Neuronal stem cell (in vitro differentiated cells): Measurements from ENCODE around the gene AIFM3.
A peak's percentile ranks its signal among the peaks of the same experiment; 100 is the strongest.

Experiments
- DNase-seq: peaks from one replicate; pipeline ENCODE4 v3.0.0-alpha.2; 2013; ENCODE audit warnings: low spot score
- H2AFZ ChIP-seq: one replicate; pipeline ENCODE4 v1.6.1; 2013; ENCODE audit warnings: mild to moderate bottlenecking, low read length, inconsistent platforms
- H2AK5ac ChIP-seq: 2 replicates; pipeline ENCODE4 v1.6.1; 2013; ENCODE audit warnings: low read depth, mild to moderate bottlenecking, inconsistent platforms, low read length, moderate library complexity, mixed read lengths
- H2BK120ac ChIP-seq: 2 replicates; pipeline ENCODE4 v1.6.1; 2013; ENCODE audit warnings: low read depth, mild to moderate bottlenecking, inconsistent platforms, low read length, moderate library complexity, mixed read lengths
- H2BK12ac ChIP-seq: one replicate; pipeline ENCODE4 v1.6.1; 2013; ENCODE audit warnings: low read length, inconsistent platforms
- H2BK15ac ChIP-seq: 2 replicates; pipeline ENCODE4 v1.6.1; 2013; ENCODE audit warnings: mild to moderate bottlenecking, low read length, inconsistent platforms, mixed read lengths
- H2BK5ac ChIP-seq: one replicate; pipeline ENCODE4 v1.6.1; 2013; ENCODE audit warnings: inconsistent platforms, mild to moderate bottlenecking, low read length, moderate library complexity
- H3K14ac ChIP-seq: one replicate; pipeline ENCODE4 v1.6.1; 2013; ENCODE audit warnings: low read length, inconsistent platforms
- H3K18ac ChIP-seq: 2 replicates; pipeline ENCODE4 v1.6.1; 2013; ENCODE audit warnings: low read length, inconsistent platforms
- H3K23ac ChIP-seq: 2 replicates; pipeline ENCODE4 v1.6.1; 2013; ENCODE audit warnings: low read depth, mild to moderate bottlenecking, mixed read lengths, low read length, inconsistent platforms; ENCODE audit not compliant: poor library complexity
- H3K27ac ChIP-seq: replicated peaks from 3 replicates; pipeline ENCODE4 v1.5.1; 2013; ENCODE audit warnings: low read length, inconsistent platforms
- H3K27me3 ChIP-seq, 3 experiments: 2 replicates each; pipeline ENCODE4 v1.6.1; 2013; ENCODE audit warnings: low read length in 3 of 3, mild to moderate bottlenecking in 2 of 3, inconsistent platforms in 1 of 3, low read depth in 1 of 3, mixed read lengths in 1 of 3, moderate library complexity in 1 of 3; ENCODE audit not compliant: control insufficient read depth in 3 of 3, insufficient read depth in 3 of 3
- H3K36me3 ChIP-seq, 2 donors: replicated peaks in 1 of 2; 2 replicates each; pipeline ENCODE4 v1.6.1; 2013; ENCODE audit warnings: low read length in 2 of 2; ENCODE audit not compliant: control insufficient read depth in 2 of 2, insufficient read depth in 2 of 2
- H3K4ac ChIP-seq: 2 replicates; pipeline ENCODE4 v1.6.1; 2013; ENCODE audit warnings: inconsistent platforms, mild to moderate bottlenecking, low read length, moderate library complexity
- H3K4me1 ChIP-seq, 2 donors: 1 replicate in 1 of 2; 2 replicates in 1 of 2; pipeline ENCODE4 v1.6.1; 2013; ENCODE audit warnings: low read length in 2 of 2, low read depth in 1 of 2; ENCODE audit not compliant: control insufficient read depth in 2 of 2, insufficient read depth in 1 of 2
- H3K4me2 ChIP-seq: one replicate; pipeline ENCODE4 v1.6.1; 2013; ENCODE audit warnings: mild to moderate bottlenecking, low read length, inconsistent platforms; ENCODE audit not compliant: insufficient read depth, poor library complexity, severe bottlenecking
- H3K4me3 ChIP-seq, 2 donors: 2 replicates each; pipeline ENCODE4 v1.5.1; 2013; ENCODE audit warnings: low read length in 2 of 2, mild to moderate bottlenecking in 2 of 2, inconsistent platforms in 1 of 2, moderate library complexity in 1 of 2
- H3K79me1 ChIP-seq: one replicate; pipeline ENCODE4 v1.6.1; 2013; ENCODE audit warnings: low read depth, mild to moderate bottlenecking, inconsistent platforms, low read length, moderate library complexity
- H3K9ac ChIP-seq: one replicate; pipeline ENCODE4 v1.6.1; 2013; ENCODE audit warnings: mild to moderate bottlenecking, low read depth, low read length, inconsistent platforms; ENCODE audit not compliant: poor library complexity
- H3K9me3 ChIP-seq, 2 donors: replicated peaks in 1 of 2; 2 replicates each; pipeline versions ENCODE3 to v1.6.1; 2013; ENCODE audit warnings: low read length in 2 of 2, mild to moderate bottlenecking in 2 of 2, inconsistent platforms in 1 of 2, low read depth in 1 of 2, mixed read lengths in 1 of 2, moderate library complexity in 1 of 2; ENCODE audit not compliant: control insufficient read depth in 2 of 2, insufficient read depth in 1 of 2
- H4K8ac ChIP-seq: one replicate; pipeline ENCODE4 v1.6.1; 2013; ENCODE audit warnings: low read depth, mild to moderate bottlenecking, inconsistent platforms, low read length, moderate library complexity
- H4K91ac ChIP-seq: one replicate; pipeline ENCODE4 v1.6.1; 2013; ENCODE audit warnings: low read length, low read depth, mild to moderate bottlenecking, inconsistent platforms; ENCODE audit not compliant: poor library complexity
- WGBS, 2 donors: extraction: QIAGEN DNeasy Blood & Tissue Kit; methylation state at CpG; one replicate each; pipeline ENCODE4 v1.1.7; 2013; ENCODE audit warnings: missing lambda C conversion rate in 2 of 2, mixed read lengths in 1 of 2; ENCODE audit not compliant: insufficient read length in 2 of 2, insufficient replicate concordance in 1 of 2; ENCODE audit errors: extremely low coverage in 2 of 2; 5-methylcytosine and 5-hydroxymethylcytosine counted together

Gene AIFM3

GRCh38 chr22:21025763-21026755 lies 59.0 kb downstream of the AIFM3 start:
- peak overlapping the region; percentile 30 for H4K91ac ChIP-seq
- no peaks in the 10 kb centered on the region for H3K36me3 ChIP-seq
- H3K4me2 ChIP-seq, result no peak overlapping the region
- H3K14ac ChIP-seq, result peak overlapping the region; percentile 89
- no peak overlapping the region for H3K27ac ChIP-seq
- no peak overlapping the region for H3K4me3 ChIP-seq
- WGBS, 2 donors, result no CpG with 5 or more reads among the region's 27 CpGs
- peak overlapping the region; percentile 81 for H2BK120ac ChIP-seq
- peak overlapping the region; percentile 92 for H2AK5ac ChIP-seq
- H3K27me3 ChIP-seq, result peaks cover 0 to 29% (median 5%) of the 10 kb centered on the region in 3 experiments
- DNase-seq, result no peak
- H3K4me1 ChIP-seq, result peaks cover 2 to 8% of the 10 kb centered on the region in 2 donors
- peak overlapping the region; percentile 84 for H2BK12ac ChIP-seq
- peak overlapping the region; percentile 53 for H3K4ac ChIP-seq
- H2BK15ac ChIP-seq, result peak overlapping the region; percentile 85
- no peak overlapping the region for H2AFZ ChIP-seq
- no peak overlapping the region for H2BK5ac ChIP-seq
- H3K9me3 ChIP-seq, result peaks cover 0 to 2% of the 10 kb centered on the region in 2 donors
- H3K18ac ChIP-seq, result peak overlapping the region; percentile 81
- H3K79me1 ChIP-seq, result peaks cover 1% of the 10 kb centered on the region
- H3K9ac ChIP-seq, result peak overlapping the region; percentile 21
- peak overlapping the region; percentile 82 for H4K8ac ChIP-seq
- H3K23ac ChIP-seq, result peak overlapping the region; percentile 65

GRCh38 chr22:21026783-21027692 lies 60.0 kb downstream of the AIFM3 start:
- Histone ChIP-seq H3K36me3 (no peaks in the 10 kb centered on the region), H2AFZ (no peak overlapping the region), H3K23ac (peak overlapping the region; percentile 65), H3K9ac (no peak overlapping the region), H3K4me3 (no peak overlapping the region), H3K14ac (no peak overlapping the region), H4K91ac (no peak overlapping the region), H2AK5ac (peak overlapping the region; percentile 92), H2BK15ac (no peak overlapping the region), H3K79me1 (peaks cover 1% of the 10 kb centered on the region), H3K27me3 (peaks cover 0 to 39% (median 15%) of the 10 kb centered on the region in 3 experiments), H2BK5ac (peak overlapping the region; percentile 24), H3K4me2 (no peak overlapping the region), H3K18ac (no peak overlapping the region), H3K4ac (no peak overlapping the region), H2BK12ac (no peak overlapping the region), H2BK120ac (peak overlapping the region; percentile 81), H3K9me3 (peaks cover 0 to 2% of the 10 kb centered on the region in 2 donors), H3K27ac (no peak overlapping the region), H4K8ac (peak overlapping the region; percentile 19), H3K4me1 (peaks cover 2 to 10% of the 10 kb centered on the region in 2 donors)
- WGBS, 2 donors, result no CpG with 5 or more reads among the region's 14 CpGs
- no peak for DNase-seq

GRCh38 chr22:21028277-21029251 lies 61.5 kb downstream of the AIFM3 start:
- H2BK5ac ChIP-seq, result no peak overlapping the region
- peak overlapping the region; percentile 12 for H3K14ac ChIP-seq
- no peak overlapping the region for H3K4me2 ChIP-seq
- no peak overlapping the region for H2BK12ac ChIP-seq
- H2AK5ac ChIP-seq, result peak overlapping the region; percentile 68
- H2AFZ ChIP-seq, result no peak overlapping the region
- H3K23ac ChIP-seq, result peak overlapping the region; percentile 73
- no peak overlapping the region for H3K9ac ChIP-seq
- WGBS, 2 donors, result no CpG with 5 or more reads among the region's 13 CpGs
- H4K91ac ChIP-seq, result no peak overlapping the region
- no peak overlapping the region for H2BK120ac ChIP-seq
- H3K4ac ChIP-seq, result peak overlapping the region; percentile 6
- peaks cover 0 to 39% (median 18%) of the 10 kb centered on the region in 3 experiments for H3K27me3 ChIP-seq
- H3K36me3 ChIP-seq, result no peaks in the 10 kb centered on the region
- peak overlapping the region; percentile 27 for H3K18ac ChIP-seq
- H3K79me1 ChIP-seq, result peaks cover 1% of the 10 kb centered on the region
- peaks cover 6 to 18% of the 10 kb centered on the region in 2 donors for H3K4me1 ChIP-seq
- peak overlapping the region; percentile 58 for H2BK15ac ChIP-seq
- no peak overlapping the region for H4K8ac ChIP-seq
- no peak for DNase-seq
- H3K9me3 ChIP-seq, result peaks cover 0 to 2% of the 10 kb centered on the region in 2 donors
- no peak overlapping the region for H3K27ac ChIP-seq
- H3K4me3 ChIP-seq, result no peak overlapping the region
